ENCODE results near the gene NATD1. TPM values are rescaled to one million over a fixed set of nuclear protein-coding genes. Genes with fewer than 3 reads are reported as not detected.
A peak's percentile ranks its signal among the peaks of the same experiment; 100 is the strongest.

Gene NATD1
- total and polyA plus RNA-seq, 2 experiments from 2014 or later, result 5.0 to 6.7 TPM

GRCh38 chr17:21284319-21285163 is 31.3 kb upstream of the NATD1 start, which contains the start of gene MAP2K3:
TSS of gene MAP2K3 (plus strand) at chr17:21284711. CDS start at chr17:21284921, 210 bp downstream.
- peaks cover 22% of the 10 kb centered on the region for H3K4me1 ChIP-seq (ENCODE audit: insufficient read depth)
- no peaks in the 10 kb centered on the region for H3K36me3 ChIP-seq (replicated peaks; ENCODE audit: insufficient read depth, low read depth)
- H3K4me3 ChIP-seq, result peak within 1 kb of the TSS; percentile 71

GRCh38 chr17:21283482-21284318 is 30.5 kb upstream of the NATD1 start:
- H2AFZ ChIP-seq, result peak overlapping the region; percentile 48
- peak overlapping the region; percentile 40 for H3K4me3 ChIP-seq
- peaks cover 20% of the 10 kb centered on the region for H3K4me1 ChIP-seq (ENCODE audit: insufficient read depth)
- H3K79me2 ChIP-seq, result peaks cover 36% of the 10 kb centered on the region
- no peaks in the 10 kb centered on the region for H3K27me3 ChIP-seq
- H3K9me2 ChIP-seq (replicated peaks; ENCODE audit: insufficient read depth), result no peaks in the 10 kb centered on the region
- 20% methylated on average over 41 of the region's 49 CpGs for WGBS (ENCODE audit: low lambda C conversion rate, missing lambda C conversion rate)
- TF ChIP-seq EZH2 (IDR thresholded peaks at IDR 0.05; ENCODE audit: borderline replicate concordance), result no peak
- TF ChIP-seq, protein P1, sequence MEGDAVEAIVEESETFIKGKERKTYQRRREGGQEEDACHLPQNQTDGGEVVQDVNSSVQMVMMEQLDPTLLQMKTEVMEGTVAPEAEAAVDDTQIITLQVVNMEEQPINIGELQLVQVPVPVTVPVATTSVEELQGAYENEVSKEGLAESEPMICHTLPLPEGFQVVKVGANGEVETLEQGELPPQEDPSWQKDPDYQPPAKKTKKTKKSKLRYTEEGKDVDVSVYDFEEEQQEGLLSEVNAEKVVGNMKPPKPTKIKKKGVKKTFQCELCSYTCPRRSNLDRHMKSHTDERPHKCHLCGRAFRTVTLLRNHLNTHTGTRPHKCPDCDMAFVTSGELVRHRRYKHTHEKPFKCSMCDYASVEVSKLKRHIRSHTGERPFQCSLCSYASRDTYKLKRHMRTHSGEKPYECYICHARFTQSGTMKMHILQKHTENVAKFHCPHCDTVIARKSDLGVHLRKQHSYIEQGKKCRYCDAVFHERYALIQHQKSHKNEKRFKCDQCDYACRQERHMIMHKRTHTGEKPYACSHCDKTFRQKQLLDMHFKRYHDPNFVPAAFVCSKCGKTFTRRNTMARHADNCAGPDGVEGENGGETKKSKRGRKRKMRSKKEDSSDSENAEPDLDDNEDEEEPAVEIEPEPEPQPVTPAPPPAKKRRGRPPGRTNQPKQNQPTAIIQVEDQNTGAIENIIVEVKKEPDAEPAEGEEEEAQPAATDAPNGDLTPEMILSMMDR (IDR thresholded peaks at IDR 0.05; ENCODE audit: poor library complexity), result no peak
- no peak for TF ChIP-seq EZH2phosphoT487 (IDR thresholded peaks at IDR 0.05; ENCODE audit: low read depth, severe bottlenecking, unreplicated experiment)
- H4K20me1 ChIP-seq (ENCODE audit: insufficient read depth, poor library complexity, severe bottlenecking), result peaks cover 13% of the 10 kb centered on the region
- H3K4me2 ChIP-seq, result peak overlapping the region; percentile 86
- no peaks in the 10 kb centered on the region for H3K9me3 ChIP-seq (ENCODE audit: low read depth)
- no peak overlapping the region for H3K27ac ChIP-seq
- peak; percentile 54 for DNase-seq (ENCODE audit: low spot score)
- no peaks in the 10 kb centered on the region for H3K36me3 ChIP-seq (replicated peaks; ENCODE audit: insufficient read depth, low read depth)

More at GRCh38 chr17:21284319-21285163, 31.3 kb upstream of the NATD1 start, which contains the start of gene MAP2K3:
- no peaks in the 10 kb centered on the region for H3K9me2 ChIP-seq (replicated peaks; ENCODE audit: insufficient read depth)
- no peaks in the 10 kb centered on the region for H3K9me3 ChIP-seq (ENCODE audit: low read depth)
- H2AFZ ChIP-seq, result peak within 1 kb of the TSS; percentile 48
- peak within 1 kb of the TSS; percentile 93 for H3K27ac ChIP-seq
- H3K27me3 ChIP-seq, result no peaks in the 10 kb centered on the region
- peaks cover 18% of the 10 kb centered on the region for H4K20me1 ChIP-seq (ENCODE audit: insufficient read depth, poor library complexity, severe bottlenecking)
- WGBS (ENCODE audit: low lambda C conversion rate, missing lambda C conversion rate), result under 1% methylated on average over 32 of the region's 88 CpGs
- H3K4me2 ChIP-seq, result peak within 1 kb of the TSS; percentile 92
- no peak for TF ChIP-seq EZH2phosphoT487 (IDR thresholded peaks at IDR 0.05; ENCODE audit: low read depth, severe bottlenecking, unreplicated experiment)
- TF ChIP-seq, protein P1 (IDR thresholded peaks at IDR 0.05; ENCODE audit: poor library complexity), result no peak
- TF ChIP-seq EZH2 (IDR thresholded peaks at IDR 0.05; ENCODE audit: borderline replicate concordance), result no peak
- peaks cover 44% of the 10 kb centered on the region for H3K79me2 ChIP-seq
- peak; percentile 100 for DNase-seq (ENCODE audit: low spot score)

- Histone ChIP-seq H3K4me3 (no peak overlapping the region), H3K4me2 (no peak overlapping the region), H3K4me1 (ENCODE audit: insufficient read depth) (peaks cover 13% of the 10 kb centered on the region), H3K36me3 (replicated peaks; ENCODE audit: insufficient read depth, low read depth) (no peaks in the 10 kb centered on the region), H4K20me1 (ENCODE audit: insufficient read depth, poor library complexity, severe bottlenecking) (peaks cover 6% of the 10 kb centered on the region), H3K9me2 (replicated peaks; ENCODE audit: insufficient read depth) (no peaks in the 10 kb centered on the region), H3K27ac (no peak overlapping the region), H3K79me2 (peaks cover 27% of the 10 kb centered on the region), H3K27me3 (no peaks in the 10 kb centered on the region), H3K9me3 (ENCODE audit: low read depth) (no peaks in the 10 kb centered on the region), H2AFZ (no peak overlapping the region)
- DNase-seq (ENCODE audit: low spot score), result no peak
- 94% methylated on average over 5 of the region's 5 CpGs for WGBS (ENCODE audit: low lambda C conversion rate, missing lambda C conversion rate)
- TF ChIP-seq EZH2phosphoT487 (IDR thresholded peaks at IDR 0.05; ENCODE audit: low read depth, severe bottlenecking, unreplicated experiment), result no peak
- no peak for TF ChIP-seq EZH2 (IDR thresholded peaks at IDR 0.05; ENCODE audit: borderline replicate concordance)
- TF ChIP-seq, protein P1 (IDR thresholded peaks at IDR 0.05; ENCODE audit: poor library complexity), result no peak
Measured at GRCh38 chr17:21282850-21283249, 29.6 kb upstream of the NATD1 start.

All from hepatocyte (in vitro differentiated cells).